ENCODE data around the gene CARD10.

DNA sequence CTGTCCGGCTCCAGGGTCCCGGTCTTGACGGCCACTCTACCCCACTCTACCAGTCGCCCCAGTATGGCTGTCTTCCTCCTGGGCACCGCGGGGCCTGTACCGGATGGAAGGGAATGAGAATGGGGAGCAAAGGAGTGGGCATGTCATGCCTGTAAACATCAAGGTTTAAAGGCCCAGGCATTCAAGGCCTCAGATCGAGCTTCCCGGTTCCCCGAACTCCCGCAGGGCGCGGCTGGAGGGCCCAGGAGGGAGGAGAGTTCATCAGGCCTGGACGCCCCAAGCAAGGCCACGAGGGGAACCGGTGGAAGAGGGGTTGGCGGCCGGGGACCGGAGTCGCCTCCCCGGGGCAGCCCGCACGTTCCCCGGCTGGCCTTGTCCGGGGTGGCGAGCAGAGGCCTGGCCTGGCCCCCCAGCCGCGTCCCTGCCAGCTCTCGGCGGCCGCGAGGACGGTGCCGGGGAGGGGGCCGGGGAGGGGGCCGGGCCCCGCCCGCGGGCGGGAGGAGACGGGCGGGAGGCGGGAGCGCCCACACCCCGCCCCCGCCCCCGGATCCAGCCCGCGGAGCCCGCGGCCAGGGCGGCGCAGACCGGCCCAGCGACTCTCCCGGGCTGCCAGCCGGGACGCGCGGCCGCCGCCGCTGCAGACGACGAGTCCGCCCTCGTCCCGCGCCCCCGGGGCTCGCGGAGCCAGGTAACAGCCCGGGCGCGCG is 40.8 kb upstream of the CARD10 start, which contains the start of gene CDC42EP1:
- TF ChIP-seq, protein P1, sequence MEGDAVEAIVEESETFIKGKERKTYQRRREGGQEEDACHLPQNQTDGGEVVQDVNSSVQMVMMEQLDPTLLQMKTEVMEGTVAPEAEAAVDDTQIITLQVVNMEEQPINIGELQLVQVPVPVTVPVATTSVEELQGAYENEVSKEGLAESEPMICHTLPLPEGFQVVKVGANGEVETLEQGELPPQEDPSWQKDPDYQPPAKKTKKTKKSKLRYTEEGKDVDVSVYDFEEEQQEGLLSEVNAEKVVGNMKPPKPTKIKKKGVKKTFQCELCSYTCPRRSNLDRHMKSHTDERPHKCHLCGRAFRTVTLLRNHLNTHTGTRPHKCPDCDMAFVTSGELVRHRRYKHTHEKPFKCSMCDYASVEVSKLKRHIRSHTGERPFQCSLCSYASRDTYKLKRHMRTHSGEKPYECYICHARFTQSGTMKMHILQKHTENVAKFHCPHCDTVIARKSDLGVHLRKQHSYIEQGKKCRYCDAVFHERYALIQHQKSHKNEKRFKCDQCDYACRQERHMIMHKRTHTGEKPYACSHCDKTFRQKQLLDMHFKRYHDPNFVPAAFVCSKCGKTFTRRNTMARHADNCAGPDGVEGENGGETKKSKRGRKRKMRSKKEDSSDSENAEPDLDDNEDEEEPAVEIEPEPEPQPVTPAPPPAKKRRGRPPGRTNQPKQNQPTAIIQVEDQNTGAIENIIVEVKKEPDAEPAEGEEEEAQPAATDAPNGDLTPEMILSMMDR (IDR thresholded peaks at IDR 0.05) = peak in 1 of 4 donors; percentile 6
- peak; percentile 96 for TF ChIP-seq POLR2A (IDR thresholded peaks at IDR 0.05)
